ENCODE data around the gene SMAD6. TPM values are rescaled to one million over a fixed set of nuclear protein-coding genes. Genes with fewer than 3 reads are reported as not detected.

The SMAD6 gene
- total and polyA plus RNA-seq, 11 donors: 10.4 to 65.9 (median 20.6) TPM

DNA sequence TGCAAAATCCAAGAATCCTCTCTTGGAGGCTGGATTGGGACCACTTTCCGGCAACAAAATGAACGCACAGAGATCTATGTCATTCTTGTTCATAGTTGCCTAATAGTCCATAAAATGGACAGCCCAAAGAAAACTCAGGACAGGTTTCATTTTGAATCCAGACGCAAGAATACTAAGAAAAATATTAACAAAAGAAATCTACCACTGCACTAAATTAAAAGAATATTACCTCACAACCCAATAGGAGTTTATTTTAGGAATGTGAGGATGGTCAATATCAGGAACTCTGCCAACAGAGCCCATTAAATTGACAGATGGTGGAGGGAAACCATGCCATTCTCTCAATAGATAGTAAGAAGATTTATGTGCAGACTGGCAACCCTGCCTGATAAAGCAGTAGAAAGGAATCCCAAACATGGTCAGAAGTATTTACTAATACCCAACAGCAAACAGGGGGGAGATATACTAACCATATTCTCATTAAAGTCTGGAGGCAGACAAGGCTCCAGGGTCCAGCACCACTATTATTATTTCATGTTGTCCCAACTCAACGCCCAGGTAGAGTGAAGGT lies 127.6 kb downstream of the SMAD6 start:
- ATAC-seq (no peak), DNase-seq (no peak)
- Histone ChIP-seq H3K9me3 (no peaks in the 10 kb centered on the region), H3K4me1 (peaks cover 0 to 35% (median 6%) of the 10 kb centered on the region in 12 donors), H3K27ac (peak overlapping the region in 11 of 12 donors; percentile 31 to 86 (median 69)), H3K4me3 (no peak overlapping the region), H3K27me3 (no peaks in the 10 kb centered on the region), H3K36me3 (no peaks in the 10 kb centered on the region)
- 84 to 96% (median 87%) methylated on average over 3 to 4 of the region's 4 CpGs for WGBS, 4 donors
- no peak for TF ChIP-seq CTCF (IDR thresholded peaks at IDR 0.05)
- no peak for TF ChIP-seq POLR2A (IDR thresholded peaks at IDR 0.05)
- intact Hi-C loops (cut with DNase I): no loop called here

DNA sequence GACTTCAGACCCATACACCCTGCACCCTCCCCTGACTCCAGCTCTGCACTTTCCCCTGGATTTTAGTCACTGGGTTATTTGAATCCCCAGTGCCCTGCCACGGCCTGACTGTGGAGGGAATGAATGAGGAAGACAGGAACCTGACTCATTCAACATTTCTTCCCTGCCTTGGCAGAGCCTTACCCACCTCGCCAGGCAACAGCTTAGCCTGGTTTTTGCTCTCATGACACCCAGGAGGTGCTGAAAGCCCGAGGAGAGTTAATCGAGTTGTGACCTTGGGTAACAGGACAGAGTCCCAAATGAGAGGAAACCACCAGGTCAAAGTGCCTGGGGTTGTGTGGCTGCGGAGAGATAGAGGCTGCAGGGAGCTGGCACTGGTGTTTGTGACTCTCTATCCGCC lies 128.3 kb downstream of the SMAD6 start:
- no peak overlapping the region for H3K4me3 ChIP-seq
- intact Hi-C loops (cut with DNase I): no loop called here
- H3K36me3 ChIP-seq: no peaks in the 10 kb centered on the region
- peaks cover 0 to under 1% (median 0%) of the 10 kb centered on the region in 12 donors for H3K9me3 ChIP-seq
- WGBS, 4 donors: 40 to 51% (median 46%) methylated on average over 6 of the region's 6 CpGs
- TF ChIP-seq CTCF (IDR thresholded peaks at IDR 0.05) (no peak), POLR2A (IDR thresholded peaks at IDR 0.05) (no peak)
- peaks cover 0 to 41% (median 11%) of the 10 kb centered on the region in 12 donors for H3K4me1 ChIP-seq
- ATAC-seq (peak; percentile 87 to 93 (median 92)), DNase-seq (peak in 4 of 5 donors; percentile 50 to 89 (median 77))
- H3K27me3 ChIP-seq: no peaks in the 10 kb centered on the region
- H3K27ac ChIP-seq: peak overlapping the region in 11 of 12 donors; percentile 31 to 86 (median 69)

DNA sequence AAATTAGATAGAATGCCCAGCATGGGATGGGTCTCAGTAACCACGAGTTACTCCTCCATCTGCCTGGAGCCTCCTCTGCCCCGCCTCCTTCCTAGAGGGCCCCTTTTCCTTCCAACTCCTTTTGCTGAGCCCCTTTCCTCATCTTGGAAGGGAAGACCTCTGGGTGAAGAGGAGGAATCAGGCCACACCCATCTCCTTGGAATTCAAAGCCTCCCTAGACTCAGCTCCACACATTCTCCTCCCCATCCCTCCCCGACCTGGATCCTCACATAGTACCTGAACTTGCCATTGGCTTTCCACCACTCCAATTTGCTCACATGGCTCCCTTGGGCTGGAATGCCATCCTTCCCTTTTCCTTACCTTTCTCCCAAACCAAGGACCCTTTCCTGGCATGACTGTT lies 128.8 kb downstream of the SMAD6 start:
- no peaks in the 10 kb centered on the region for H3K27me3 ChIP-seq
- H3K9me3 ChIP-seq: peaks cover 0 to 4% (median 0%) of the 10 kb centered on the region in 12 donors
- no peak for ATAC-seq
- peaks cover 0 to 41% (median 11%) of the 10 kb centered on the region in 12 donors for H3K4me1 ChIP-seq
- H3K36me3 ChIP-seq: no peaks in the 10 kb centered on the region
- intact Hi-C loops (cut with DNase I): no loop called here
- no peak for DNase-seq
- H3K27ac ChIP-seq: peak overlapping the region in 7 of 12 donors; percentile 56 to 86 (median 69)
- WGBS, 4 donors: 66 to 79% (median 75%) methylated on average over 3 of the region's 3 CpGs
- H3K4me3 ChIP-seq: no peak overlapping the region
- TF ChIP-seq CTCF (IDR thresholded peaks at IDR 0.05) (no peak), POLR2A (IDR thresholded peaks at IDR 0.05) (no peak)

GRCh38 chr15:66831289-66831688 lies 129.3 kb downstream of the SMAD6 start:
- H3K4me3 ChIP-seq: no peak overlapping the region
- no peak overlapping the region for H3K27ac ChIP-seq
- H3K36me3 ChIP-seq: no peaks in the 10 kb centered on the region
- DNase-seq: no peak
- no peak for TF ChIP-seq POLR2A (IDR thresholded peaks at IDR 0.05)
- intact Hi-C loops (cut with DNase I): no loop called here
- H3K9me3 ChIP-seq: peaks cover 0 to 9% (median 0%) of the 10 kb centered on the region in 12 donors
- ATAC-seq: no peak
- WGBS, 4 donors: 91 to 96% (median 93%) methylated on average over 4 of the region's 4 CpGs
- H3K27me3 ChIP-seq: no peaks in the 10 kb centered on the region
- H3K4me1 ChIP-seq: peaks cover 0 to 41% (median 11%) of the 10 kb centered on the region in 12 donors

Data from heart left ventricle (tissue), 16 donors.